H1 (cell line): ENCODE measurements around the gene ZDHHC16. TPM values are rescaled to one million over a fixed set of nuclear protein-coding genes. Genes with fewer than 3 reads are reported as not detected.

Experiments used
- CTCF ChIA-PET: fragments of 300-600 bp; sonication (Branson Sonifier 250); formaldehyde crosslinking; loops from one replicate; lab custom pipeline; 2021; ENCODE audit not compliant: partially characterized antibody; lab: Charles Lee
- POLR2A ChIA-PET: fragments of 300-600 bp; sonication (Branson Sonifier 250); formaldehyde crosslinking; loops from one replicate; lab custom pipeline; 2021; ENCODE audit warnings: inconsistent platforms; ENCODE audit not compliant: partially characterized antibody; lab: Charles Lee
- DNase-seq, 2 experiments: peaks; one replicate each; pipeline versions ENCODE4 v3.0.0 to v3.0.0-alpha.2; 2010 to 2022; ENCODE audit warnings: low spot score in 2 of 2, low read depth in 1 of 2, mixed read lengths in 1 of 2
- FAIRE-seq: peaks from 2 replicates; lab custom pipeline; 2011; peaks lifted over from hg19 to GRCh38; lab: Jason Lieb, UNC
- H2AFZ ChIP-seq: 2 replicates; pipeline ENCODE4 v1.8.1; 2012; ENCODE audit warnings: low read length, inconsistent platforms
- H2AK5ac ChIP-seq: 2 replicates; pipeline ENCODE4 v1.6.1; 2013; ENCODE audit warnings: low read depth, low read length
- H2BK120ac ChIP-seq: replicated peaks from 2 replicates; pipeline ENCODE3; 2013; ENCODE audit warnings: low read depth, low read length, inconsistent platforms
- H2BK12ac ChIP-seq: 2 replicates; pipeline ENCODE4 v1.6.1; 2013; ENCODE audit warnings: low read depth, low read length
- H2BK15ac ChIP-seq: 2 replicates; pipeline ENCODE4 v1.6.1; 2013; ENCODE audit warnings: low read length
- H2BK20ac ChIP-seq: 2 replicates; pipeline ENCODE4 v1.6.1; 2013; ENCODE audit warnings: low read length
- H2BK5ac ChIP-seq: 2 replicates; pipeline ENCODE4 v1.6.1; 2013; ENCODE audit warnings: low read depth, low read length
- H3K14ac ChIP-seq: 2 replicates; pipeline ENCODE4 v1.6.1; 2013; ENCODE audit warnings: inconsistent platforms; ENCODE audit not compliant: insufficient read length
- H3K18ac ChIP-seq: 2 replicates; pipeline ENCODE4 v1.6.1; 2013; ENCODE audit warnings: low read length; ENCODE audit errors: extremely low read depth
- H3K23ac ChIP-seq: 2 replicates; pipeline ENCODE4 v1.6.1; 2013; ENCODE audit warnings: inconsistent platforms; ENCODE audit not compliant: insufficient read length
- H3K23me2 ChIP-seq: 2 replicates; pipeline ENCODE4 v1.6.1; 2013; ENCODE audit warnings: low read depth, low read length
- H3K27ac ChIP-seq: 2 replicates; pipeline ENCODE4 v1.6.1; 2011; ENCODE audit warnings: low read depth, low read length, inconsistent platforms
- H3K27me3 ChIP-seq, 4 experiments: replicated peaks in 1 of 4; 1 replicate in 1 of 4; 2 replicates in 3 of 4; pipeline versions ENCODE4 v1.6.1 to v1.8.1; 2011 to 2013; ENCODE audit warnings: low read length in 3 of 4, mild to moderate bottlenecking in 3 of 4, inconsistent platforms in 2 of 4, mixed read lengths in 2 of 4, moderate library complexity in 1 of 4; ENCODE audit not compliant: control insufficient read depth in 3 of 4, insufficient read depth in 3 of 4; ENCODE audit errors: extremely low read depth in 1 of 4
- H3K36me3 ChIP-seq, 4 experiments: 2 replicates each; pipeline versions ENCODE4 v1.6.1 to v1.8.1; 2011 to 2013; ENCODE audit warnings: mild to moderate bottlenecking in 4 of 4, low read length in 3 of 4, moderate library complexity in 2 of 4, control low read depth in 1 of 4, inconsistent platforms in 1 of 4; ENCODE audit not compliant: insufficient read depth in 4 of 4, control insufficient read depth in 2 of 4
- H3K4ac ChIP-seq: replicated peaks from 2 replicates; pipeline ENCODE3; 2013; ENCODE audit warnings: low read length, low read depth, mixed read lengths, inconsistent platforms; ENCODE audit not compliant: insufficient read length
- H3K4me1 ChIP-seq, 4 experiments: replicated peaks in 1 of 4; 1 replicate in 1 of 4; 2 replicates in 3 of 4; pipeline versions ENCODE4 v1.6.1 to v1.8.1; 2011 to 2013; ENCODE audit warnings: low read length in 3 of 4, inconsistent platforms in 2 of 4, mixed read lengths in 1 of 4; ENCODE audit not compliant: insufficient read depth in 4 of 4, control insufficient read depth in 3 of 4
- H3K4me2 ChIP-seq, 2 experiments: 2 replicates each; pipeline versions ENCODE4 v1.6.1 to v1.8.1; 2011 to 2013; ENCODE audit warnings: low read depth in 2 of 2, low read length in 2 of 2, control low read depth in 1 of 2, inconsistent platforms in 1 of 2, mild to moderate bottlenecking in 1 of 2; ENCODE audit not compliant: insufficient read depth in 1 of 2
- H3K4me3 ChIP-seq, 4 experiments: fragments of 200-600, 300-600 bp in 1 of 4; sonication (generic), shearing (Covaris generic), sonication (Bioruptor Twin) in 1 of 4; 2 replicates each; pipeline versions ENCODE4 v1.5.1 to v1.8.1; 2011 to 2016; ENCODE audit warnings: low read length in 4 of 4, low read depth in 3 of 4, control low read depth in 2 of 4, inconsistent platforms in 2 of 4, mild to moderate bottlenecking in 2 of 4, mixed read lengths in 1 of 4, moderate library complexity in 1 of 4; ENCODE audit not compliant: insufficient read depth in 2 of 4; ENCODE audit errors: extremely low read depth in 1 of 4
- H3K56ac ChIP-seq: replicated peaks from 2 replicates; pipeline ENCODE3; 2013; ENCODE audit warnings: low read depth, mild to moderate bottlenecking, mixed read lengths, low read length, inconsistent platforms; ENCODE audit not compliant: insufficient read length
- H3K79me1 ChIP-seq: 2 replicates; pipeline ENCODE4 v1.6.1; 2013; ENCODE audit warnings: low read depth, low read length, control low read depth
- H3K79me2 ChIP-seq, 2 experiments: 2 replicates each; pipeline versions ENCODE4 v1.6.1 to v1.8.1; 2012 to 2013; ENCODE audit warnings: low read length in 2 of 2, mild to moderate bottlenecking in 2 of 2, inconsistent platforms in 1 of 2; ENCODE audit not compliant: insufficient read depth in 2 of 2, control insufficient read depth in 1 of 2
- H3K9ac ChIP-seq, 4 experiments: replicated peaks in 1 of 4; 1 replicate in 1 of 4; 2 replicates in 3 of 4; pipeline versions ENCODE4 v1.6.1 to v1.8.1; 2011 to 2013; ENCODE audit warnings: low read depth in 3 of 4, low read length in 3 of 4, control low read depth in 2 of 4, mild to moderate bottlenecking in 2 of 4, moderate library complexity in 2 of 4, inconsistent platforms in 1 of 4; ENCODE audit errors: extremely low read depth in 1 of 4
- H3K9me3 ChIP-seq, 2 experiments: 2 replicates each; pipeline versions ENCODE4 v1.6.1 to v1.8.1; 2012 to 2013; ENCODE audit warnings: mild to moderate bottlenecking in 2 of 2, moderate library complexity in 2 of 2, control low read depth in 1 of 2, inconsistent platforms in 1 of 2, low read depth in 1 of 2, low read length in 1 of 2, mixed read lengths in 1 of 2; ENCODE audit not compliant: insufficient read depth in 2 of 2
- H4K20me1 ChIP-seq, 2 experiments: replicated peaks in 1 of 2; 2 replicates each; pipeline versions ENCODE3 to v1.8.1; 2011 to 2013; ENCODE audit warnings: inconsistent platforms in 2 of 2, low read length in 2 of 2, mild to moderate bottlenecking in 1 of 2; ENCODE audit not compliant: insufficient read depth in 2 of 2, control insufficient read depth in 1 of 2
- H4K5ac ChIP-seq: 2 replicates; pipeline ENCODE4 v1.6.1; 2013; ENCODE audit warnings: low read length, low read depth, mixed read lengths, inconsistent platforms; ENCODE audit not compliant: insufficient read length
- H4K8ac ChIP-seq: 2 replicates; pipeline ENCODE4 v1.8.0; 2013; ENCODE audit warnings: mild to moderate bottlenecking, moderate library complexity, low read length, inconsistent platforms; ENCODE audit not compliant: insufficient read depth; ENCODE audit errors: extremely low read depth
- H4K91ac ChIP-seq: replicated peaks from 2 replicates; pipeline ENCODE3; 2013; ENCODE audit warnings: low read length, mixed read lengths, inconsistent platforms; ENCODE audit not compliant: insufficient read length
- ASH2L ChIP-seq: fragments of 200-600, 300-600 bp; sonication (generic); IDR thresholded peaks from one replicate; pipeline ENCODE4 v1.7.1; 2017; ENCODE audit warnings: low read length
- ATF2 ChIP-seq: IDR thresholded peaks from 2 replicates; pipeline ENCODE4 v1.6.1; 2012; ENCODE audit warnings: low read length, inconsistent platforms
- CBX8 ChIP-seq: fragments of 300-800, 300-1000 bp; sonication (generic); IDR thresholded peaks from 2 replicates; pipeline ENCODE4 v1.7.1; 2016; ENCODE audit warnings: low read depth, low read length, borderline replicate concordance
- CEBPB ChIP-seq: IDR thresholded peaks from 2 replicates; pipeline ENCODE4 v1.6.1; 2012; ENCODE audit warnings: low read depth, low read length
- CREB1 ChIP-seq: IDR thresholded peaks from 2 replicates; pipeline ENCODE4 v1.6.1; 2012; ENCODE audit warnings: inconsistent platforms
- KDM5A ChIP-seq: fragments of 200-600 bp; IDR thresholded peaks from 2 replicates; pipeline ENCODE4 v1.7.1; 2012; ENCODE audit warnings: mild to moderate bottlenecking, low read length, inconsistent platforms, mixed read lengths
- POLR2A ChIP-seq, 2 experiments: IDR thresholded peaks; 1 replicate in 1 of 2; 2 replicates in 1 of 2; pipeline ENCODE4 v1.6.1; 2011; ENCODE audit warnings: low read depth in 2 of 2, low read length in 2 of 2, mild to moderate bottlenecking in 2 of 2; ENCODE audit errors: control extremely low read depth in 1 of 2
- POU5F1 ChIP-seq: IDR thresholded peaks from 2 replicates; pipeline ENCODE4 v1.6.1; 2011; ENCODE audit warnings: low read depth, mild to moderate bottlenecking, low read length, moderate library complexity
- RBBP5 ChIP-seq: IDR thresholded peaks from 2 replicates; pipeline ENCODE4 v1.7.1; 2012; ENCODE audit warnings: low read depth, mild to moderate bottlenecking, inconsistent platforms, low read length, moderate library complexity, borderline replicate concordance
- RFX5 ChIP-seq: IDR thresholded peaks from 2 replicates; pipeline ENCODE4 v1.6.1; 2011; ENCODE audit warnings: low read depth, low read length, improper control_type of control experiment, borderline replicate concordance
- SAP30 ChIP-seq: fragments of 300-600 bp; sonication (generic); IDR thresholded peaks from 2 replicates; pipeline ENCODE4 v1.7.1; 2012; ENCODE audit warnings: low read length, moderate library complexity, mild to moderate bottlenecking, inconsistent platforms; ENCODE audit not compliant: insufficient read depth, insufficient replicate concordance
- SP1 ChIP-seq: IDR thresholded peaks from 2 replicates; pipeline ENCODE4 v1.6.1; 2011; ENCODE audit warnings: low read depth, low read length
- WGBS, 2 experiments: shearing (Covaris generic) in 1 of 2; methylation state at CpG; one replicate each; pipeline versions ENCODE4 v1.1.6 to v1.1.7; 2013 to 2015; ENCODE audit warnings: low lambda C conversion rate in 2 of 2, mixed read lengths in 2 of 2, inconsistent platforms in 1 of 2, low coverage in 1 of 2, missing lambda C conversion rate in 1 of 2; ENCODE audit not compliant: insufficient replicate concordance in 2 of 2, insufficient coverage in 1 of 2, insufficient read length in 1 of 2; ENCODE audit errors: extremely low coverage in 1 of 2, missing lambda C conversion rate in 1 of 2; 5-methylcytosine and 5-hydroxymethylcytosine counted together
- polyA plus RNA-seq, 7 experiments: library from polyadenylated mRNA; depleted of rRNA in 3 of 7; stranded (reverse) in 5 of 7; unstranded in 2 of 7; fragments of >200 nt in 5 of 7; fragments of 200-250 nt in 2 of 7; gene quantifications; 1 replicate in 5 of 7; 2 replicates in 1 of 7; 4 replicates in 1 of 7; pipeline versions ENCODE4 v1.2.1 to v1.2.3, GENCODE V29; 2011 to 2013; ENCODE audit warnings: missing spikeins in 2 of 7, mixed read lengths in 2 of 7
- total RNA-seq: library from RNA; stranded (reverse); fragmentation: NEBNext Ultra II Directional; extraction: Animal tissue kit (Norgen Biotek cat#: 25700); gene quantifications from 2 replicates; pipeline ENCODE4 v1.2.1, GENCODE V29; 2021

ZDHHC16 gene
- total and polyA plus RNA-seq, 2 of the 8 experiments (the other 6 are each of a cell fraction or from before 2014, with no cell fraction given): 45.9 to 108 TPM

GRCh38 chr10:97479939-97480338 is 34.0 kb downstream of the ZDHHC16 start:
- H4K8ac ChIP-seq: no peak overlapping the region
- H3K14ac ChIP-seq: no peak overlapping the region
- H2BK12ac ChIP-seq: no peak overlapping the region
- H2AFZ ChIP-seq: no peak overlapping the region
- peaks cover 20 to 53% (median 35%) of the 10 kb centered on the region in 4 experiments for H3K36me3 ChIP-seq
- FAIRE-seq (peak; percentile 96), DNase-seq (peak; percentile 76 to 93)
- H2BK120ac ChIP-seq: no peak overlapping the region
- H3K56ac ChIP-seq: no peak overlapping the region
- no peak overlapping the region for H4K5ac ChIP-seq
- H3K4me2 ChIP-seq: peak overlapping the region in 1 of 2 experiments; percentile 17; a peak in 1 of 4 replicates
- H3K23ac ChIP-seq: no peak overlapping the region
- H3K4me1 ChIP-seq: peaks cover 8 to 16% (median 11%) of the 10 kb centered on the region in 4 experiments; a peak in 6 of 7 replicates
- no peak overlapping the region for H2AK5ac ChIP-seq
- WGBS, 2 experiments: 11% methylated on average over 9 of the region's 9 CpGs; no CpG with 5 or more reads in 1 of the 2 experiments
- POLR2A ChIA-PET: interaction anchor here (0.8 to 3.5 kb wide), 10 partner anchors 12 to 70 kb away, joined by 3 to 12 read pairs (median 4); partner anchors contain the start of genes EXOSC1, UBTD1 and ZDHHC16
- CTCF ChIA-PET: interaction anchor here (0.7 to 2.7 kb wide), 6 partner anchors 9 to 73 kb away, joined by 3 to 9 read pairs (median 4); partner anchors contain the start of gene UBTD1
- no peak overlapping the region for H2BK5ac ChIP-seq
- no peak overlapping the region for H3K18ac ChIP-seq
- H4K20me1 ChIP-seq: no peaks in the 10 kb centered on the region
- H4K91ac ChIP-seq: no peak overlapping the region
- no peak overlapping the region for H2BK15ac ChIP-seq
- peak overlapping the region in 1 of 4 experiments; percentile 18; a peak in 1 of 8 replicates for H3K4me3 ChIP-seq
- peaks cover 9% of the 10 kb centered on the region for H3K79me1 ChIP-seq
- no peak overlapping the region for H3K9ac ChIP-seq
- no peak overlapping the region for H3K4ac ChIP-seq
- no peaks in the 10 kb centered on the region for H3K9me3 ChIP-seq
- peaks cover 0 to 28% of the 10 kb centered on the region in 2 experiments; a peak in 2 of 4 replicates for H3K79me2 ChIP-seq
- H2BK20ac ChIP-seq: no peak overlapping the region
- H3K23me2 ChIP-seq: no peaks in the 10 kb centered on the region
- no peak overlapping the region for H3K27ac ChIP-seq
- H3K27me3 ChIP-seq: no peaks in the 10 kb centered on the region
- TF ChIP-seq CREB1 (no peak), ATF2 (peak; percentile 64; the same call in 1 of the 2 replicates), POLR2A (IDR thresholded peaks at IDR 0.05; ENCODE audit: control extremely low read depth in 1 of 2, low read depth in 2 of 2, low read length in 2 of 2) (peak; percentile 47 to 75), CBX8 (no peak), CEBPB (no peak), ASH2L (peak; percentile 23), POU5F1 (peak; percentile 59), KDM5A (no peak), SAP30 (no peak), RBBP5 (no peak), RFX5 (no peak), SP1 (peak; percentile 77)
